GM18867 (cell line): ENCODE results near the gene PIK3C2G.

Experiments used
- ATAC-seq: cut with Tn5 transposase; IDR thresholded peaks from one replicate; pipeline ENCODE4 v1.9.1; 2021; ENCODE audit warnings: mild to moderate bottlenecking, moderate library complexity; ENCODE audit not compliant: unreplicated experiment

PIK3C2G gene

GRCh38 chr12:18332173-18332572, 70.9 kb downstream of the PIK3C2G start:
- ATAC-seq: no peak

- ATAC-seq: no peak
Measured at GRCh38 chr12:18339633-18340032, 78.3 kb downstream of the PIK3C2G start.

DNA sequence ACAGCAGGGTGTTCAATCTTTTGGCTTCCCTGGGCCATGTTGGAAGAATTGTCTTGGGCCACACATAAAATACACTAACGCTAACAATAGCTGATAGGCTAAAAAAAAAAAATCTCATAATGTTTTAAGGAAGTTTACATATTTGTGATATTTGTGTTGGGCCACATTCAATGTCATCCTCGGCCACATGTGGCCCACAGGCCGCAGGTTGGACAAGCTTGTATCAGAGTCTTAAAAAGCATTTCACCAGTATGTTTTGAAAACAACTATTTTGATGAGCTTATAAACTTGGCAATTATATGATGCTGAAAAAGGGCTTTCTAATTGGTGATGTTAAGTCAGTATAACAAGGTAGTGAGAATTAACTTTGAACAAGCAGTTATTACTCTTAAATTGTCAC, 78.9 kb downstream of the PIK3C2G start:
- ATAC-seq: no peak

DNA sequence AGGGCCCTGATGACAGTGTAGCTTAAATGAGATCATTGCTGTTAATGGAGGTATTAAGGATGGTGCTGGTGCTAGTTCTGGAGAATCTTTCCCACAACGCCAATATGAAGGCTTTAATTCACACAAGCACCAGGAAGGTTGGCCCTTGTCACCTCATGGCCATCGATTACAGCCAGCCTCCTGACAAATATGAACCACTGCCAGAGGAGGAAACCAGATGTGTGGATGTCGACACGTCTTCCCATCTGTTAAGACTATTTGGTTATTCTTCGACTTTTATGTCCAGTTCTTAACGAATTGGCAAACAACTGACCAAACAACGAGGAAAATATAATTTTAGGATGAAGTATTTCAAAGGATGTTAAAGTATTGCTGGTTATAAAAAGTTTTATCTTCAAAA, 79.5 kb downstream of the PIK3C2G start:
- no peak for ATAC-seq

DNA sequence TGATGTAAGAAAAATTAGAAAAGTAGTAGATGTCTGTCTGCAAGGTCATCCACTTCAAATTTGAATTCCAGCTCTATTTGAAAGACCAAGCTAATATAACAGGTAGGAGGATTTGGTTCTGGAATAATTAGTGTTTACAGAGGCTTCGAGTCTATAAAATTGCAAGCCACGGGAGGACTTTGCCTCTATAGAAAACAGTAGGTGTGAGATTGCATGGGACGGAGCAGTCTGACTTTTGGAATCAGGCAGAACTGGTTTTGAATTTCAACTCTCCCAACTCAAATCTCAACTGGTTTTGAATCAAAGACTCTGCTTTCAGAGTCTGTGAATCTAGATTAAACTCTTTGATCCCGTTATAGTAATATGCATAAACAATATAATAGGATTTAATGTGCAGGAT, 82.4 kb downstream of the PIK3C2G start:
- no peak for ATAC-seq

- ATAC-seq: no peak
Measured at GRCh38 chr12:18345021-18345735, 83.9 kb downstream of the PIK3C2G start.

DNA sequence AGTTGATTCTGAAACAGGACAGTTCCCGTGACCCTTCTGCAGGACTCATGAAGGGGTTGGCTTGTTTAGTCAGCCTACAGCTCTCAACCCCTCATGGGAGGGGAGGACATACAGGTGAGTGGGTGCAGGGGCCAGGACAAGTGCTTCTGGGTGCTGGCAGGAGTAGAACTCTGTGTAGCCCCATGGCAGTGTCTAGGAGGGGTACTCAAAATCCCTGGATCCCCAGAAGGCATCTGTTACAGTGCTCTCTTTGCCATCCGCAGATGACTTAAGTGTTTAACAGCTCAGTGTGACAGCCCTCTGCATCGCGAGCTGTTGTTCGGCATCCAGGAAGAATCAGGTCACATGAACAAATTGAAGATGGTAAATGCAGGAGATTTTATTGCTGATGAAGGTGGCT, 91.0 kb downstream of the PIK3C2G start:
- no peak for ATAC-seq

DNA sequence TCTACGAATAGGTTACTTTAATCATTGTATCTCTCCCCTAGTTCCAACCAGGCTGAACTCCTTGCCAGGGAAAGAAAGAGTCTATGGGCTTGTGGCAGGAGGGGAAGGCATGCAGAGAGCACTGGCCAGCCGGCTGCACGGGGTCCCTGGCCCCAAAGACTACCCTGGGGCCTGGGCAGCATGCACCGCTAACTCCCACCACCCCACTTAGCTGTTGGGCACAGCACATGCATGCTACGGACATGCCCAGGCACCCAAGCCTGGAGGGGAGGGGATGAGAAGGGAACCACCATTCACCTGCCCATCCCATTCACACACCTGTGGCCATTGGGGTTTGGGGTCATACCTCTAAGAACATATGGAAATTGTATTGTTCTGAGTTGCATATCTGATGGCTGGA, 94.1 kb downstream of the PIK3C2G start:
- ATAC-seq: no peak

GRCh38 chr12:18358077-18358476, 96.8 kb downstream of the PIK3C2G start:
- no peak for ATAC-seq

GRCh38 chr12:18358930-18359329, 97.6 kb downstream of the PIK3C2G start:
- no peak for ATAC-seq

- no peak for ATAC-seq
Measured at GRCh38 chr12:18361433-18361832, 100.1 kb downstream of the PIK3C2G start.

- ATAC-seq: no peak
Measured at GRCh38 chr12:18363321-18363720, 102.0 kb downstream of the PIK3C2G start.

DNA sequence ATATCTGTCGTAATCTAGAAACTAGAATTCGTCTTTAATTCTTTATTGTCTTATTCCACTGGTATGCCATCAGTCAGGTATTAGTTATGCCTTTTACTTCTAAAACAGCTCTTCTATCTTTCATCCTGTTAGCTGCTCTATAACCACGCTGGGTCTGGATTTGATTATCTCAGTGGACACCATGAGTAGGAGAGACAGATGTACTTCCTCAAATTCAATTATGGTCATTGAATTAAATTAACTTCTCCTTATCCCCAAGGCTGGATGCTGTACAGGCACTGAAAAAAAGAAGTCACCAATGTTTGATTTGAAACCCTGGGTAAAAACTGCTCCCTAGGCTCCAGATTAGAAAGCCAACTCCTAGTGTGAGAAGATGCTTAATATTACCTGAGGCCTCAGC, 107.3 kb downstream of the PIK3C2G start:
- ATAC-seq: no peak

DNA sequence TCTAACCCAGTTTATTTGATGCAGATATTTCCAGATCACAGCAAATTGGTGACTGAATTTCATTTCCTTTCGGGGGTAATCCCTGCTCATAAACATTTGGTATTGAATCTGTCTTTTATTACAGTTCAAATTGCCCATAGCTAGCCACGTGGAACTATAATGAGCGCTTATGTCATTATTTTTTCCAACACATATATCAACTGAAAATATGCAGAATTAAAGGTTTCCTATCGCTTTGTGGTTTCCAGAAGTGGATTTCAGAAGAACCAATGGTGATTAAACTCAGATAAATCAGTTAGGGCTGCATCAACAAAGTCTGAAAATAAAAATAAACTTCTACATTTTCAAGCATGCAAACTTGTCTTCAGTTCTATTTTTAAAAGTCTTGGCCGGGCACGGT, 111.9 kb downstream of the PIK3C2G start:
- no peak for ATAC-seq

DNA sequence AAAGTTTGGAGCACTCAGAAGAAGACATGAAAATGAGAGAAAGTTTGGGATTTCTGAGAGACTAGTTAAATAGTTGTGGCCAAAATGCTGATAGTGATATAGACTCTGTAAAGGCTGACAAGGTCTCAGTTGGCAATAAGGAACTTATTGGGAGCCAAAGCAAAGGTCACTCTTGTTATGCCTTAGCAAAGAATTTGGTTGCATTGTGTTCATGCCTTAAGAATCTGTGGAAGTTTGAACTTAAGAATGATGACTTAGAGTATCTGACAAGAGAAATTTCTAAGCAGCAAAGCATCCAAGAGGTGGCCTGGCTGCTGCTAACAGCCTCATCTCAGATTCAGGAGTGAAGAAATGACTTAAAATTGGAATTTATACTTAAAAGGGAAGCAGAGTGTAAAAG, 113.8 kb downstream of the PIK3C2G start:
- ATAC-seq: no peak

- no peak for ATAC-seq
Measured at GRCh38 chr12:18375583-18375982, 114.3 kb downstream of the PIK3C2G start.

DNA sequence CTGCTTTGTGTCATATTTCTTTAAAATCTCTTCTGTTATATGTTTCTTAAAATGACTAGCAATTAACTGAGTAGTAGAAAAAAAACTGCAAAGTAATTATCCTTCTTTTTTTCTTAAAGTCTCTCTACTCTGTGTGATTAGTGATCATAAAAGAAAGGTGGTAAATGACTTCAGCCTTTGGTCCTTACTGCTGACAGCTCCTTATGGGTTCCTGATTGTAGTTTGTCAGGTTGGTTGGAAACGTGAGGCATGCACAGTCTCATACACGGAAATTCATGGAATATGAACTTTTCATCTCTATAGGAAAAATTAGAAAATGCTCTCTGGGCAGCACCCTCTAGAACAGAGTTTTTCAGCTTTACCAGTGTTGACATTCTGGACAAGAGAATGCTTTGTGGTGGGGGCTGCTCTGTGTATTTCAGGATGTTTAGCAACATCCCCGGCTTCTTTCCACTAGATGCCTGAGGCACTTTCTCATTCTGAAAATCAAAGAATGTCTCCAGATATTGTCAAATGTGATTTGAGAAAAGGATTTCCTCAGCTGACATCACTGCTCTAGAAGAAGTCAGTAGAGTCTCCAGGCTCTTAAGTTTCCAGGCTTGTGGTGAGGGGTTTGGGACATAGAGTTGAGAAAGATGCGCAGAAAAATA, 121.0 kb downstream of the PIK3C2G start:
- ATAC-seq: no peak

GRCh38 chr12:18383203-18383602, 121.9 kb downstream of the PIK3C2G start:
- ATAC-seq: no peak

DNA sequence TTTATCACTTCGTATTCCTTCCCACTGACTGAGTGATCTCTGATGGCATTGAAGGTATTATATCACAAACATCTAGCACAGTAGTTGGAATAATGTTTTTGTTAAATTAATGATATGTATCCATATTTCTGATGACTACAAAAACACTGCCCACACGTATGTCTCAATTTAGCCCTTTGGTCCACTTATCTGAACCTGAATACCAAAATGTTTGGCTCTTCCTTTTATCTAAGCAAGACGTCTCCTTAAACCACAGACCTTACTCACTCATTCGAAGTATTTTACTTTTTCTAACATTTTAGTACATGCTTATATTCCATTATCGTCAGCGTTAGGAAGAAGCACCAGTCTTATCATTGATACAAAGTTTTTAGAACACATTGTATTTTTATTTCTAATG, 126.4 kb downstream of the PIK3C2G start:
- ATAC-seq: no peak

GRCh38 chr12:18389820-18390219, 128.5 kb downstream of the PIK3C2G start:
- no peak for ATAC-seq

- ATAC-seq: no peak
Measured at GRCh38 chr12:18391151-18391550, 129.8 kb downstream of the PIK3C2G start.

- ATAC-seq: no peak
Measured at GRCh38 chr12:18394742-18395141, 133.4 kb downstream of the PIK3C2G start.

- ATAC-seq: no peak
Measured at GRCh38 chr12:18400186-18400585, 138.9 kb downstream of the PIK3C2G start.
